Urothelium cell line (cell line): Measurements from ENCODE around the gene BTBD1.
"Not testable (repeated sequence)": the region's sequence is repeated elsewhere in the genome, so short reads cannot be mapped to it uniquely, and the experiment has no call there.

Source experiments
- DNase-seq: peaks from one replicate; pipeline ENCODE4 v3.0.0; 2011; ENCODE audit warnings: low spot score, mixed read lengths
- FAIRE-seq: peaks from 2 replicates; lab custom pipeline; 2011; peaks lifted over from hg19 to GRCh38; lab: Jason Lieb, UNC

The BTBD1 gene

GRCh38 chr15:83062768-83063180 lies 4.3 kb downstream of the BTBD1 start:
- FAIRE-seq (no peak), DNase-seq (no peak)

DNA sequence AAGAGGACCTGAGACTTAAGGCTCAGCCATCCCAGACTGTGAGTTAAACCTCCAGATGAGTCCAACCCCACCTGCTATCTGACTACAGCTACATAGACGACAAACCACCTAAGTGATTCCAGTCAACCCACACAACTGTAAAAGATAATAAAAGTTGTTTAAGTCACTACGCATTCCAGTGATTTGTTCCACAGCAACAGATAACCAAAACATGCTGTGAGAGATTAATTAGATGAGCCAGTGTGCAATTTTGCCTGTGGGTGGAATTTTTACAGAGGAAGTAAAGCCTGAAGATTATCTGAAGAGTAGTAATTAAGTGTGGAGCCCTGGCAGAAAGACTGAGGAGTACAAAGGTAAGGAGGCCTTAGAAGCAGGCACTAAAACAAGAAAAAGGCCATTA lies 5.4 kb downstream of the BTBD1 start:
- no peak for DNase-seq
- FAIRE-seq: no peak

DNA sequence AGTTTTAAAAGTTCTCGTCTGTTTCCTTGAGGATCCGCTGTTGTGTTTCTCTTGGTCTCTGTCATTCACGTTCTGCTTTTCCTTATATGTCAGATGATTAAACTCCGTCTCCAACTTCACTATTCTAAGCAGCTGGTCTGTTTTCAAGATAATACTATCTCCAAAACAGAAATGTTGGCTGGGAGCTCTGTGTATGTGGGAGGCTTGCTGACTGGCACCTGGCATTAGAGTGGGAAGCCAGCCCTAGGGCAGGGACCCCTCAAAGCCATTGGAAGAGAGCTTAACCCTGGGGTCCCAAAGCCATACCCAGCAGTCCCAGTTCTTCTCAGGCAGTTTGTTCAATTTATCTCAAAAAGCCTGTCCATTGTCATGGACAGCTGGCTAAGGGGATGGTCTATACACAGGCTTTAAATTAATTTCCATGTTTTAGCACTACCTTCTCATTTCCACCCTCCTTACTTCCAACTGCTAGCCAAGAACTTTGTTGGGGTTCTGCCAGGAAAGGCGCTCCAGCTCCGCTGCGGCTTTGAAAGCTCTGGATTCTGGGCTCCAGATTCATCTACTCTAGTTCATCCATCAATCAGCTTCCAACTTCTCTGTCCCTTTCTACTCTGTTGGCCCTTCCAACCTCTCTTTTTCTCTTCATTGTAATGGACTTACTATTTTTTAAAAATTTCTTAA lies 9.2 kb downstream of the BTBD1 start:
- FAIRE-seq (no peak), DNase-seq (no peak)

- FAIRE-seq: no peak
- no peak for DNase-seq
Measured at GRCh38 chr15:83057002-83057401, 10.1 kb downstream of the BTBD1 start.

DNA sequence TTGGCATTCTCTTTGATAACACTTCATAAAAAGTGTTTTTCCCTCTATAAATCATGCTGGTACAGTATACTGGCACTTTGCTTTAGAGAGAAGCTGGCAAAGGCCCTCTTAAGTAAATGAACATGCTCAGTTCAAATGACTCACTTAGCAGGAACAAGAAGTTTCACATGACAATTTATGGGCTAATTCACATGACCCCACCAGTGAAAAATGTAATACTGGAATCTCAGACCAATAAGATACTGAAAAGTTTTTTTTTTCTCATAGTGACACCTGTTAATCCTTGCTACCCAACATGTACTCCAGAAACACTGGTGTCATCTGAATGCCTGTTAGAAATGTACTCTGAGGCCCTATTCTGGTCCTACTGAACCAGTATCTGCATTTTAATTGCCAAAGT lies 13.9 kb downstream of the BTBD1 start:
- DNase-seq (peak; percentile 29), FAIRE-seq (no peak)

DNA sequence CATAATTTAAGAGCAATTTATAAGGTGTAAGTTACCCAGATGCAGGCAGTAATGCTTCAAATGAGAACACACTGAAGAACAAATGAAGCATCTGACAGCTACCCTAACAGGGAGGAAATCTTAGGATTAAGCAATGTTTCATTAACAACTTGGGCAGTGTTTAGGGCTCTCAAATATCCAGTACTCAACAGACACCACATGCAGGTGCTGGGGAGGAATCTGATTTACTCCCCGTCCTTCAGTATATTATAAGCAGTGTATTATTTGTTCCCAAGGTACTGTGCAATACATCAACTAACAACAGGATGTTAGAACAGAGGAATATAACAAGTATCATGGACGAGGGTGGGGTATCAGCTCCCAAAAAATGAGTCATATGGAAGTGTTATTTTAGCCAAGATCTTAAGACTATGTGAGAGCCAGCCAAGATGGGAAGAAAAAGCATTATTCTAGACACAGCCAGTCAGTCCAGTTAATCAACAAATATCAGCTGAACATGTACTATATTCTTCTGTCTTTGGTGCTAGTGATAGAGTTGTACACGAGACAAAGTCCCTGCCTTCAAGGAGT lies 20.4 kb downstream of the BTBD1 start:
- DNase-seq (no peak), FAIRE-seq (no peak)

DNA sequence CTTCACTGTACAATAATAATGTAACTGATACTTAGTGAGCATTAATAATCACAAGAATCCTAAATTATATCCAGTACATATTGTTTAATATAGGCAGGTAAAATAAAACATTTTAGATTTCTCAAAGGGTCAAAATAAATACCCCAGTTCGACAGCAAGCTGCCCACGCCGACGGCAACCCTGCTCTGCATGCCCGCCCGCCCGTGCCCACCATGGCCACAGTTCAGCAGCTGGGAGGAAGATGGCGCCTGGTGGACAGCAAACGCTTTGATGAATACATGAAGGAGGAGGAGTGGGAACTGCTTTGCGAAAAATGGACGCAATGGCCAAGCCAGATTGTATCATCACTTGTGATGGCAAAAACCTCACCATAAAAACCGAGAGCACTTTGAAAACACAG lies 22.9 kb downstream of the BTBD1 start:
- DNase-seq: no peak
- FAIRE-seq: no peak

DNA sequence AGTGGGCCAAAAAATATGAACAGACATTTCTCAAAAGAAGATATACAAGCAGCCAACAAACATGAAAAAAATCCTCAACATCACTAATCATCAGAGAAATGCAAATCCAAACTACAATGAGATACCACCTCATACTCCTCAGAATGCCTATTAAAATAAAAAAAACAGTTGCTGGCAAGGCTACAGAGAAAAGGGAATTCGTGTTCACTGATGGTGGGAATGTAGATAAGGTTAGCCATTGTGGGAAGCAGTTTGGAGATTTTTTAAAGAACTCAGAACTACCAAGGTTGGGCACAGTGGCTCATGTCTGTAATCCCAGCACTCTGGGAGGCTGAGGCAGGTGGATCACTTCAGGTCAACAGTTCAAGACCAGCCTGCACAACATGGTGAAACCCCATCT lies 27.8 kb downstream of the BTBD1 start:
- FAIRE-seq: no peak

GRCh38 chr15:83036253-83036652 lies 30.8 kb downstream of the BTBD1 start:
- DNase-seq (no peak), FAIRE-seq (no peak)

More for the DNA sequence above, 27.8 kb downstream of the BTBD1 start:
- no peak for DNase-seq

DNA sequence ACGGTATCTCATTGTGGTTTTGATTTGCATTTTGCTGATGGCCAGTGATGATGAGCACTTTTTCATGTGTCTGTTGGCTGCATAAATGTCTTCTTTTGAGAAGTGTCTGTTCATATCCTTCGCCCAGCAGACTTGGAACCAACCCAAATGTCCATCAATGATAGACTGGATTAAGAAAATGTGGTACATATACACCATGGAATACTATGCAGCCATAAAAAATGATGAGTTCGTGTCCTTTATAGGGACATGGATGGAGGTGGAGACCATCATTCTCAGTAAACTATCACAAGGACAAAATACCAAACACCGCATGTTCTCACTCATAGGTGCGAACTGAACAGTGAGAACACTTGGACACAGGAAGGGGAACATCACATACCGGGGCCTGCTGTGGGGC lies 35.8 kb downstream of the BTBD1 start:
- DNase-seq, FAIRE-seq: not testable (repeated sequence)

DNA sequence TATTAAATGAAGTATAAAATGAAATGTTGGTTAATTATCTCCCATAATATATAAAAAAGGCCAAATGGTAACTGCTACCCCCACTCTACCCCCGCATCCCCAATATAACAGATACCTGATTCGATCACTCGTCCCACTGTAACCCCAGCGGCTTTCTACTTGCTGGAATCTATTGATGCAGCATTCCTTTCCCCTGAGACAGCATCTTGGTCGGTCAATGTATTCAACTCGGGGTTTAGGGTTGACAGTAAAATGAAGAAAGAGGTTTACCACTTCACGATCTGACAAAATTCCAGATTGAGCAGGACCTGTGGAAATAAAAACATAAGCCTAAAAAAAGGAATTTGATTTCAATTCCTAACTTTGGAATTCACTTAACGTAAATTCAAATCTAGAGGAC lies 37.0 kb downstream of the BTBD1 start:
- FAIRE-seq: no peak
- DNase-seq: peak; percentile 77

- FAIRE-seq: no peak
- DNase-seq: no peak
Measured at GRCh38 chr15:83018436-83018835, 48.6 kb downstream of the BTBD1 start.

GRCh38 chr15:83016906-83017305 lies 50.1 kb downstream of the BTBD1 start:
- DNase-seq: no peak
- no peak for FAIRE-seq

DNA sequence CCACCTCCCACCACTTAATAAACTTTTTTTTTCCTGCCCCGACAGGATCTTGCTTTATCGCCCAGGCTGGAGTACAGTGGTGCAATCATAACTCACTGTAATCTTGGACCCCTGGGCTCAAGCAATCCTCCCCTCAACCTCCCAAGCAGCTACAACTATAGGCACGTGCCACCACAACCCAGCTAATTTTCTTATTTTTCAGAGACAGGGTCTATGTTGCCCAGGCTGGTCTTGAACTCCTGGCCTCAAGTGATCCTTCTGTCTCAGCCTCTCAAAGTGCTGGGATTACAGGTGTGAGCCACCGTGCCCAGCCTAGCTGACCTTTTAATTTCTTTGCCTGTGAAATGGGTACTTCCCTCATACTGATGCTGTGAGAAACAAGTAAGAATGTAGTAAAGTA lies 51.7 kb downstream of the BTBD1 start:
- no peak for DNase-seq
- no peak for FAIRE-seq

DNA sequence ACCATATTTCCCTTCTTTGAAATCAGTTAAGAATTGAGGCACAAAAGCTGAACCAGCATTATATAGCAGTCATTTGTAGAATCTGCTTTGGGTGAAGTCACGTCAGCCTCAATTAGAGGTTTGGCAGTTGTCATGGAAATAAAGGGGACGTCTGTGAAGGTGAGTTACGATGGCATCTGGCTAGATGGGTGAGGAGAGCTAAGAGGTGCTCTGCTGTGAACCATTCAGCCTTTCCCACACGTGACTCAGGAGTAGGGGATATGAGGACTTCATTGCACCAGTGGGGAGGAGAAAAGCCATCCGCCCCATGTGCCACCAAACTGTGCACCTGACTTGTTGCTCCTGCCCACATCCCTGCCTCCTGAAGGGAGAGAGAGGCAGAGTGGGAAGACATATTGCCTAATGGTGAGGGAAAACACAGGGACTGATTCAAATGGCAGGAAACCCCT lies 52.8 kb downstream of the BTBD1 start:
- FAIRE-seq: no peak

DNA sequence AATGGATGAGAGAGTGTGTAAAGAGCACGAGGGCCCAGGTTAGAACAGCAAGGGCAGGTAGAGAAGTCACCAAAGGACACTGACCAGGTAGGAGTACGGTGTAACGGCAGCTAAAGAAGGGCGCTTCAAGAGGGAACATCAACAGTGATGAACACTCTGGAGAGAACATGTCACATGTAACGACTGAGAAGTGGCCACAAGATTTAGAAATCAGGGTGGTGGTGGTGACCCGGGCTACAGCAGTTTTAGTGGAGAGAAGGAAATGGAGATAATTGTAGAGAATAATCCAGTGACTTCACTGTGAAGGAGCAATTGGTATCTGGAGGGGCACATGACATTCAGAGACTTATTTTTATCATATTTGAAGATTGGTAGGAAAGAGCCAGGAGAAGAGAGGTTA lies 54.4 kb downstream of the BTBD1 start:
- FAIRE-seq (no peak), DNase-seq (no peak)

More for the DNA sequence above, 52.8 kb downstream of the BTBD1 start:
- DNase-seq: no peak

GRCh38 chr15:83012076-83012426 lies 55.0 kb downstream of the BTBD1 start:
- FAIRE-seq (no peak), DNase-seq (peak; percentile 18)

GRCh38 chr15:83011271-83012075 lies 55.6 kb downstream of the BTBD1 start, which contains the start of gene C15orf40:
TSS of gene C15orf40 (minus strand) at chr15:83011639. CDS start at chr15:83011607, 32 bp downstream.
- peak; percentile 97 for DNase-seq
- peak; percentile 9 for FAIRE-seq

GRCh38 chr15:83010709-83011270 lies 56.3 kb downstream of the BTBD1 start:
- FAIRE-seq: no peak
- peak; percentile 83 for DNase-seq

- not testable (repeated sequence) for FAIRE-seq, DNase-seq
Measured at GRCh38 chr15:83000672-83001031, 66.4 kb downstream of the BTBD1 start.

DNA sequence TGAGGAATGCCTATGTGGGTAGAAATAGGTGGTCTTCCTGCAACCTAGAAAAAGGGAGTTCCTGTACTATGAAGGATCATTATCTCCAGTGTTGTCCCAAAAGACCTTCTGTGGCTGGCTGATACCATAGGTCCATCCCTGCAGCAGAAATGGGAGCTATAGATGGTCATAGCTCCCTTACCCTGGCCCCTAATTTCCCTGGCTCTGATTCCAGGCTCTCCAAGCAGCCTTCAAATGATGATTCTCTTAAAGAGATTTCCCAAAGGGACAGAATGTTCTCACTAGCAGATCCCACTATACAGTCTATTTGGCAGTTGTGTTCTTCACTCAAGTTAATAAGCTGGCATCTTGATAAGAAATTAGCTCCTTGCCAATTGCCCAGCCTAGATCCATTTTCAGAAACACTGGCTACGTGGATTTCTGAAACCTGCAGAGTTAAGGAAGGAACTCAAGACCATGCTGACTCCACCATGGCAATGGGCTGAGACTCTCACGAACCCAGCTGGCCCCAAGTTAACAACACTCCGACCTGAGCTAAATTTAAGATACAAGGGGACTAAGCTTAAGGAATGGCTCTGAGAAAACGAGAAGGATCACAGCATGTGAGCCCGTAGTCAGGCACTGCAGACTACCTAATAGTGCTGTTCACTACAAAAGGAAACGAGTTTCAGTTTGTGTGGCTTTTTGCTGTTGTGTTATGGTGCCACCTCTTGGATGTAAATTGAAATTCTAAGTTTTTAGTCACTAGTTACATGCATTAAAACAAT lies 67.0 kb downstream of the BTBD1 start:
- FAIRE-seq (no peak), DNase-seq (peak; percentile 33)
